LNCAP (cell line): ENCODE measurements around the gene CCDC87.

Experiments used
- TF ChIP-seq, protein P1 (sequence below): fragments of 450-650 bp; IDR thresholded peaks from 2 replicates; pipeline ENCODE4 v1.5.1; 2017; ENCODE audit warnings: mild to moderate bottlenecking

CCDC87 gene

GRCh38 chr11:66580803-66581202 lies 12.1 kb downstream of the CCDC87 start:
- TF ChIP-seq, protein P1, sequence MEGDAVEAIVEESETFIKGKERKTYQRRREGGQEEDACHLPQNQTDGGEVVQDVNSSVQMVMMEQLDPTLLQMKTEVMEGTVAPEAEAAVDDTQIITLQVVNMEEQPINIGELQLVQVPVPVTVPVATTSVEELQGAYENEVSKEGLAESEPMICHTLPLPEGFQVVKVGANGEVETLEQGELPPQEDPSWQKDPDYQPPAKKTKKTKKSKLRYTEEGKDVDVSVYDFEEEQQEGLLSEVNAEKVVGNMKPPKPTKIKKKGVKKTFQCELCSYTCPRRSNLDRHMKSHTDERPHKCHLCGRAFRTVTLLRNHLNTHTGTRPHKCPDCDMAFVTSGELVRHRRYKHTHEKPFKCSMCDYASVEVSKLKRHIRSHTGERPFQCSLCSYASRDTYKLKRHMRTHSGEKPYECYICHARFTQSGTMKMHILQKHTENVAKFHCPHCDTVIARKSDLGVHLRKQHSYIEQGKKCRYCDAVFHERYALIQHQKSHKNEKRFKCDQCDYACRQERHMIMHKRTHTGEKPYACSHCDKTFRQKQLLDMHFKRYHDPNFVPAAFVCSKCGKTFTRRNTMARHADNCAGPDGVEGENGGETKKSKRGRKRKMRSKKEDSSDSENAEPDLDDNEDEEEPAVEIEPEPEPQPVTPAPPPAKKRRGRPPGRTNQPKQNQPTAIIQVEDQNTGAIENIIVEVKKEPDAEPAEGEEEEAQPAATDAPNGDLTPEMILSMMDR = no peak

GRCh38 chr11:66579017-66579606 lies 13.8 kb downstream of the CCDC87 start:
- TF ChIP-seq, protein P1 = peak; percentile 69

GRCh38 chr11:66570850-66571180 lies 22.0 kb downstream of the CCDC87 start:
- TF ChIP-seq, protein P1 = no peak

- TF ChIP-seq, protein P1 = no peak
Measured at GRCh38 chr11:66570079-66570849, 22.6 kb downstream of the CCDC87 start.

DNA sequence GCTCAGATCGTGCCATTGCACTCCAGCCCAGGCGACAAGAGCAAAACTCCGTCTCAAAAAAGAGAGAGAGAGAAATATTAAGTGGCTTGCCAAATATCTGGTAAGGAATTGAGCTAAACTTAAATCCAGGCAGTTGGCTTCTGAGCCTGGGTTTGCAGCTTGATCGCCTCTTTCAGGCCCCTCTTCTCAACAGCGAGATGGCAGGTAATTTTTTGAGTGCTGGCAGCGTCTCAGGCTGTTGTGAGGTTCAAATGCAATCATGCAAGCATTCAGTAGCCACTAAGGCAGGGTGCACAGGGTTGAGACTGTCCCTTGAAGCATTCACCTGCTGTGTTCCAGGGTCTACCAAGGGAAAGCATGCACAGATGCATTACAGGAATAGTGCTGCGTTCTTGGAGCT lies 23.8 kb downstream of the CCDC87 start:
- TF ChIP-seq, protein P1 = no peak

GRCh38 chr11:66568124-66568916 lies 24.5 kb downstream of the CCDC87 start, which contains the start of gene CTSF:
TSS of gene CTSF (minus strand) at chr11:66568606. CDS start at chr11:66568486, 120 bp downstream.
- TF ChIP-seq, protein P1 = no peak

DNA sequence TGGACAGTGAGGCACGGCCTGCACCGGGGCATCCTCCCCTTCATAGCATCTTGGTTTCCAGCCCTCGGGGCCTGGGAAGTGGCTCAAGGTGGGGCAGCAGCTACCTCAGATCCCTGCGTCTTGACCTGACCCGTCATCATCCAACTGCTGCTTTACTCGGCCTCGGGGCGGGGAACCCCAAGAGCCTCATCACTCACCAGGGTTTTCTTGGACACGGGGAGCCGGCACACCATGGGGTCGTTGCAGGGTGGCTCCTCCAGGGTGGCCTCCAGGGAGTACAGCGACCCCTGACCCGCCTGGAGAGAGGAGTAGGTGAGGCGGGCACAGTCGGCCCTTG lies 25.1 kb downstream of the CCDC87 start:
- TF ChIP-seq, protein P1 = no peak
